Measurements from ENCODE around the gene SBF2. TPM values are rescaled to one million over a fixed set of nuclear protein-coding genes. Genes with fewer than 3 reads are reported as not detected.
"Not testable (repeated sequence)": the region's sequence is repeated elsewhere in the genome, so short reads cannot be mapped to it uniquely, and the experiment has no call there.

SBF2 gene
- total RNA-seq, 4 donors from 2014 or later: 19.3 to 28.1 (median 25.8) TPM

DNA sequence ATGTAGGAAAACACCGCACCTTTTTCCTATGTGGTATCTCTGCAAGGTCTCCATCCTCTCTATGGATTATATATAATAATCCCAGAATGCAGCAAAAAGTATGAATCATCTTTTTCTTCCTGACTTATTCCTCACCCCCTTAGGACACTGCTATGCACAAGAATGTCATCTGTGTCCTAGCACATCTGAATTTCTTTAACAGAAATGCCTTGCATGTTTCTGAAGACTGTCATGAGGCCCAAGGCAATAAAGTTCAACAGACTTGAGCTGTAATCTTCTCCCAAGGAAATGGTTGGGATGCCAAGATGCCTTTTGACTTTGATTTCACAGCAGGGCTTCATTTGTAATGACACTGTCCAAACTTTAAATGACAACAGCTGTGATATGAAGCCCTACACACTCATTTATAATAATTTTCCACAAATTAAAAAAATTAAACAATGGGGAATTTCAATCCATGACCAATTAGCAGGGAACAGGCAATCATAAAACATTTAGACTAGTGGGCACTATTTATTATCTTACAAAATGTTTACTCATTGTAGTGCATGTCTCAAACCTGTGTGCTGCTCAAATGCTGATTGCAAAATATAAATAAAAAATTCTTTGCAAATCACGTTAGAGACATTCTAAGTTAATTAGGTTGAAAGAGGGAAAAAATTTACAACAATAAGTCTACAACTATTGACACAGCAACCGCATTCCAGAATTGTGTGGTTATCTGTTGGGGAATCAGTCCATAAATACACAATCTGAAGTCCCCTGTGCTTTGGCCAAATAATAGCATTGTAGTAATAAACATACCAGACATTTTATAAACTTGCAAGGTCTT lies 387.8 kb downstream of the SBF2 start:
- Histone ChIP-seq H3K9me3 (no peaks in the 10 kb centered on the region), H3K4me3 (no peak overlapping the region), H3K4me1 (no peaks in the 10 kb centered on the region), H3K27me3 (no peaks in the 10 kb centered on the region), H3K27ac (peak overlapping the region in 2 of 4 donors; percentile 6 to 11), H3K36me3 (peaks cover 0 to 8% of the 10 kb centered on the region in 2 donors)
- intact Hi-C loops (cut with DNase I; ENCODE audit: low total_unique reads): no loop called here
- TF ChIP-seq, protein P1, sequence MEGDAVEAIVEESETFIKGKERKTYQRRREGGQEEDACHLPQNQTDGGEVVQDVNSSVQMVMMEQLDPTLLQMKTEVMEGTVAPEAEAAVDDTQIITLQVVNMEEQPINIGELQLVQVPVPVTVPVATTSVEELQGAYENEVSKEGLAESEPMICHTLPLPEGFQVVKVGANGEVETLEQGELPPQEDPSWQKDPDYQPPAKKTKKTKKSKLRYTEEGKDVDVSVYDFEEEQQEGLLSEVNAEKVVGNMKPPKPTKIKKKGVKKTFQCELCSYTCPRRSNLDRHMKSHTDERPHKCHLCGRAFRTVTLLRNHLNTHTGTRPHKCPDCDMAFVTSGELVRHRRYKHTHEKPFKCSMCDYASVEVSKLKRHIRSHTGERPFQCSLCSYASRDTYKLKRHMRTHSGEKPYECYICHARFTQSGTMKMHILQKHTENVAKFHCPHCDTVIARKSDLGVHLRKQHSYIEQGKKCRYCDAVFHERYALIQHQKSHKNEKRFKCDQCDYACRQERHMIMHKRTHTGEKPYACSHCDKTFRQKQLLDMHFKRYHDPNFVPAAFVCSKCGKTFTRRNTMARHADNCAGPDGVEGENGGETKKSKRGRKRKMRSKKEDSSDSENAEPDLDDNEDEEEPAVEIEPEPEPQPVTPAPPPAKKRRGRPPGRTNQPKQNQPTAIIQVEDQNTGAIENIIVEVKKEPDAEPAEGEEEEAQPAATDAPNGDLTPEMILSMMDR (IDR thresholded peaks at IDR 0.05 in 4 of 5, conservative IDR thresholded peaks at IDR 0.05 in 1 of 5): no peak
- TF ChIP-seq POLR2A (IDR thresholded peaks at IDR 0.05): no peak
- in situ Hi-C loops (cut with MboI; ENCODE audit: low sequenced_read_pairs in 4 of 4): no loop called here
- no peak for DNase-seq
- peak; percentile 66 to 71 for ATAC-seq

GRCh38 chr11:9905501-9905951 lies 388.5 kb downstream of the SBF2 start:
- TF ChIP-seq, protein P1 (IDR thresholded peaks at IDR 0.05 in 4 of 5, conservative IDR thresholded peaks at IDR 0.05 in 1 of 5): no peak
- no peak for TF ChIP-seq POLR2A (IDR thresholded peaks at IDR 0.05)
- no peaks in the 10 kb centered on the region for H3K9me3 ChIP-seq
- DNase-seq: no peak
- no peaks in the 10 kb centered on the region for H3K4me1 ChIP-seq
- H3K27ac ChIP-seq: peak overlapping the region in 2 of 4 donors; percentile 6 to 11
- intact Hi-C loops (cut with DNase I; ENCODE audit: low total_unique reads): no loop called here
- peaks cover 0 to 8% of the 10 kb centered on the region in 2 donors for H3K36me3 ChIP-seq
- in situ Hi-C loops (cut with MboI; ENCODE audit: low sequenced_read_pairs in 4 of 4): no loop called here
- ATAC-seq: no peak
- H3K27me3 ChIP-seq: no peaks in the 10 kb centered on the region
- no peak overlapping the region for H3K4me3 ChIP-seq

GRCh38 chr11:9903579-9903978 lies 390.4 kb downstream of the SBF2 start:
- in situ Hi-C loops (cut with MboI; ENCODE audit: low sequenced_read_pairs in 4 of 4): no loop called here
- DNase-seq (no peak), ATAC-seq (no peak)
- TF ChIP-seq, protein P1 (IDR thresholded peaks at IDR 0.05 in 4 of 5, conservative IDR thresholded peaks at IDR 0.05 in 1 of 5): no peak
- no peak for TF ChIP-seq POLR2A (IDR thresholded peaks at IDR 0.05)
- Histone ChIP-seq H3K27ac (no peak overlapping the region), H3K4me3 (no peak overlapping the region), H3K36me3 (peaks cover 0 to 8% of the 10 kb centered on the region in 2 donors), H3K4me1 (no peaks in the 10 kb centered on the region), H3K9me3 (no peaks in the 10 kb centered on the region), H3K27me3 (no peaks in the 10 kb centered on the region)
- intact Hi-C loops (cut with DNase I; ENCODE audit: low total_unique reads): no loop called here

DNA sequence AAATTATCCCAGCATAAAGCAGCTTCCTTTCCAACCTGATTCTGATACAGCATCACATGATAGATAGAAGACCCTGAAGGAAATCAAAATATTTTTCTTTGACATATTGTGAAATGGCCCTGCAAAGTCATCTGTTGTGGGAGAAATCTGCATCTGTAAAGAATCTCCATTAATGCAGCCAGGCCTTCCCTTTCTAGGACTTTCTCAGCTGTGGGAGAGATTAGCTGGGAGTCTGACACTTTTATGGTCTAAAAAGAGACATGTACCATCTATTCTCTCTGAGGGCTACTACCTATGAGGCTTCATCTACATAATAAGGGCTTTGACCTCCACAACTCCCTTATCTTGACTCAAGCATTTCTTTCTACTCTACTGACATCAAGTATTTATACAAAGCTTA lies 392.1 kb downstream of the SBF2 start:
- Histone ChIP-seq H3K9me3 (no peaks in the 10 kb centered on the region), H3K27ac (no peak overlapping the region), H3K4me3 (no peak overlapping the region), H3K4me1 (no peaks in the 10 kb centered on the region), H3K27me3 (no peaks in the 10 kb centered on the region), H3K36me3 (peaks cover 0 to 8% of the 10 kb centered on the region in 2 donors)
- intact Hi-C loops (cut with DNase I; ENCODE audit: low total_unique reads): no loop called here
- TF ChIP-seq, protein P1 (IDR thresholded peaks at IDR 0.05 in 4 of 5, conservative IDR thresholded peaks at IDR 0.05 in 1 of 5): no peak
- no peak for TF ChIP-seq POLR2A (IDR thresholded peaks at IDR 0.05)
- ATAC-seq: no peak
- no peak for DNase-seq
- in situ Hi-C loops (cut with MboI; ENCODE audit: low sequenced_read_pairs in 4 of 4): no loop called here

DNA sequence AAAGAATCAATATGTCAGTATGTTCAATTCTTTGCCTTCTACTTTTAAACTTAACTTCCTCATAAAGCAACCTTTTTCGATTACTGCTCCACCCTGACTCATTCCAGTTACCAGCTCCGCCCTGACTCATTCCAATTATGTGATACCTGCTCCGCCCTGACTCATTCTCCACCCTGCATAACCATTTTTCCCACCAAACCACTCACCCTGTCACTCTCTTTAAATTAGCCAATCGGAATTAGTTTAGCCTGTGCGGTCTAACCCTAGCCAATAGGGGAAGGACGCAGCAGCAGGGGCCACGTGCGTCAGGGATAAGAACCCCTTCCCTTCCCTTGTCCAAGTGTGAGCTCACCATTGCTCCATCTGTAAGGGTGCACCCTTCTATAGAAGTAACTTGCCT lies 393.8 kb downstream of the SBF2 start:
- H3K4me3 ChIP-seq; H3K4me1 ChIP-seq; ATAC-seq; H3K27me3 ChIP-seq; DNase-seq; in situ Hi-C loops (cut with MboI; ENCODE audit: low sequenced_read_pairs in 4 of 4); H3K27ac ChIP-seq; H3K9me3 ChIP-seq; intact Hi-C loops (cut with DNase I; ENCODE audit: low total_unique reads): not testable (repeated sequence)
- H3K36me3 ChIP-seq: peaks cover 5 to 16% of the 10 kb centered on the region in 2 donors

Data from gastrocnemius medialis (tissue), 4 donors.